NB4 (cell line): ENCODE measurements around the gene PLPPR5.

Experiments
- DNase-seq: peaks from one replicate; pipeline ENCODE4 v3.0.0; 2010; ENCODE audit warnings: low read depth
- H3K4me3 ChIP-seq: one replicate; pipeline ENCODE4 v1.5.1; 2011; ENCODE audit warnings: mild to moderate bottlenecking, low read depth, low read length, moderate library complexity
- CTCF ChIP-seq: IDR thresholded peaks from one replicate; pipeline ENCODE4 v1.5.1; 2012; ENCODE audit warnings: low read depth, low read length
- MAX ChIP-seq: IDR thresholded peaks from 2 replicates; pipeline ENCODE4 v1.6.1; 2011; ENCODE audit warnings: low read depth, low read length
- MYC ChIP-seq: IDR thresholded peaks from 2 replicates; pipeline ENCODE4 v1.6.1; 2011; ENCODE audit warnings: low read depth, low read length
- POLR2A ChIP-seq: IDR thresholded peaks from 2 replicates; pipeline ENCODE4 v1.6.1; 2011; ENCODE audit warnings: mild to moderate bottlenecking; ENCODE audit not compliant: insufficient read length; ENCODE audit errors: extremely low read depth

PLPPR5 gene

GRCh38 chr1:98991127-98992012 is 13.3 kb downstream of the PLPPR5 start:
- DNase-seq, result peak; percentile 33
- TF ChIP-seq MAX, result no peak
- TF ChIP-seq CTCF, result peak; percentile 25
- H3K4me3 ChIP-seq, result no peak overlapping the region

GRCh38 chr1:98989556-98989907 is 15.1 kb downstream of the PLPPR5 start:
- no peak for TF ChIP-seq MYC
- no peak for TF ChIP-seq CTCF
- TF ChIP-seq MAX, result no peak
- no peak for TF ChIP-seq POLR2A
- DNase-seq, result no peak
- H3K4me3 ChIP-seq, result no peak overlapping the region

GRCh38 chr1:98988904-98989555 is 15.6 kb downstream of the PLPPR5 start:
- TF ChIP-seq MYC, result no peak
- no peak overlapping the region for H3K4me3 ChIP-seq
- DNase-seq, result no peak

- no peak for DNase-seq
- no peak overlapping the region for H3K4me3 ChIP-seq
- TF ChIP-seq MYC (no peak), MAX (no peak), POLR2A (no peak), CTCF (no peak)
Measured at GRCh38 chr1:98985687-98986086, 19.0 kb downstream of the PLPPR5 start.

GRCh38 chr1:98981917-98982513 is 22.6 kb downstream of the PLPPR5 start:
- TF ChIP-seq MAX, result no peak
- no peak for TF ChIP-seq MYC
- no peak for TF ChIP-seq CTCF
- no peak for TF ChIP-seq POLR2A
- H3K4me3 ChIP-seq, result no peak overlapping the region
- no peak for DNase-seq

- no peak for TF ChIP-seq MAX
- no peak for TF ChIP-seq CTCF
- TF ChIP-seq MYC, result no peak
- no peak for TF ChIP-seq POLR2A
- no peak for DNase-seq
- no peak overlapping the region for H3K4me3 ChIP-seq
Measured at GRCh38 chr1:98979463-98979862, 25.2 kb downstream of the PLPPR5 start.
